GM23248 (cell line): Measurements from ENCODE around the gene PITPNM3. TPM values are rescaled to one million over a fixed set of nuclear protein-coding genes. Genes with fewer than 3 reads are reported as not detected.

Experiments
- DNase-seq: peaks from one replicate; pipeline ENCODE4 v3.0.0-alpha.2; 2015
- H2AFZ ChIP-seq: fragments of 200-600 bp; sonication (generic); 2 replicates; pipeline ENCODE4 v1.6.1; 2016; ENCODE audit warnings: antibody characterized with exemption
- H3F3A ChIP-seq: fragments of 200-600 bp; sonication (generic); 2 replicates; pipeline ENCODE4 v1.6.1; 2016; ENCODE audit warnings: mild to moderate bottlenecking, antibody characterized with exemption, mixed run types; ENCODE audit not compliant: insufficient read depth
- H3K27ac ChIP-seq: fragments of 200-600 bp; sonication (generic); 2 replicates; pipeline ENCODE4 v1.5.1; 2016; ENCODE audit warnings: mild to moderate bottlenecking
- H3K27me3 ChIP-seq: fragments of 200-600 bp; sonication (generic); replicated peaks from 2 replicates; pipeline ENCODE4 v1.6.1; 2016; ENCODE audit warnings: mild to moderate bottlenecking; ENCODE audit not compliant: insufficient read depth
- H3K36me3 ChIP-seq: fragments of 200-600 bp; sonication (generic); 2 replicates; pipeline ENCODE4 v1.6.1; 2016; ENCODE audit warnings: low read depth, mild to moderate bottlenecking
- H3K4me1 ChIP-seq: fragments of 200-600 bp; sonication (generic); 2 replicates; pipeline ENCODE4 v1.6.1; 2016; ENCODE audit warnings: mild to moderate bottlenecking; ENCODE audit not compliant: insufficient read depth
- H3K4me2 ChIP-seq: fragments of 200-600 bp; sonication (generic); one replicate; pipeline ENCODE4 v1.6.1; 2016; ENCODE audit warnings: mild to moderate bottlenecking; ENCODE audit not compliant: unreplicated experiment
- H3K4me3 ChIP-seq: fragments of 200-600 bp; sonication (generic); 2 replicates; pipeline ENCODE4 v1.5.1; 2016; ENCODE audit warnings: mild to moderate bottlenecking
- H3K79me2 ChIP-seq: fragments of 200-600 bp; sonication (generic); 2 replicates; pipeline ENCODE4 v1.6.1; 2016; ENCODE audit warnings: mild to moderate bottlenecking; ENCODE audit not compliant: insufficient read depth
- H3K9ac ChIP-seq: fragments of 200-600 bp; sonication (generic); 2 replicates; pipeline ENCODE4 v1.6.1; 2016; ENCODE audit warnings: mild to moderate bottlenecking
- H3K9me2 ChIP-seq: fragments of 200-600 bp; sonication (generic); 2 replicates; pipeline ENCODE4 v1.6.1; 2016; ENCODE audit warnings: mixed run types, mild to moderate bottlenecking, moderate library complexity; ENCODE audit not compliant: insufficient read depth
- H3K9me3 ChIP-seq: fragments of 200-600 bp; sonication (generic); one replicate; pipeline ENCODE4 v1.6.1; 2017; ENCODE audit warnings: low read depth
- H4K20me1 ChIP-seq: fragments of 200-600 bp; sonication (generic); 2 replicates; pipeline ENCODE4 v1.6.0; 2016; ENCODE audit not compliant: insufficient read depth
- EZH2 ChIP-seq: fragments of 200-600 bp; sonication (generic); IDR thresholded peaks from 2 replicates; pipeline ENCODE4 v1.6.1; 2018; ENCODE audit warnings: antibody characterized with exemption, mild to moderate bottlenecking; ENCODE audit not compliant: insufficient read depth, poor library complexity, severe bottlenecking
- EZH2phosphoT487 ChIP-seq: fragments of 200-600 bp; sonication (generic); IDR thresholded peaks from 2 replicates; pipeline ENCODE4 v1.6.1; 2018; ENCODE audit warnings: antibody characterized with exemption, moderate library complexity, mild to moderate bottlenecking, low read depth; ENCODE audit not compliant: insufficient read depth
- WGBS, 2 experiments: methylation state at CpG; one replicate each; pipeline ENCODE4 v1.1.6; 2015 to 2017; ENCODE audit warnings: low lambda C conversion rate in 2 of 2, low coverage in 1 of 2; ENCODE audit errors: missing lambda C conversion rate in 2 of 2; 5-methylcytosine and 5-hydroxymethylcytosine counted together
- in situ Hi-C: fragments of 300-500 bp; cut with MboI; formaldehyde crosslinking; loops from 2 replicates; pipeline ENCODE4 v1.15.0; 2020
- polyA plus RNA-seq: library from polyadenylated mRNA; unstranded; fragments of >200 nt; fragmentation: Nextera tagmentation; extraction: Ambion mirVana; gene quantifications from 2 replicates; pipeline ENCODE4 v1.2.1, GENCODE V29; 2016
- total RNA-seq: library from RNA; depleted of rRNA; stranded (reverse); fragments of >200 nt; shearing (Covaris generic); gene quantifications from 2 replicates; pipeline ENCODE4 v1.2.3, GENCODE V29; 2014

The PITPNM3 gene
- total and polyA plus RNA-seq, 2 experiments from 2014 or later, result 6.5 to 12.8 TPM

- Histone ChIP-seq H3K27me3 (no peaks in the 10 kb centered on the region), H4K20me1 (no peaks in the 10 kb centered on the region), H3K79me2 (no peaks in the 10 kb centered on the region), H3K27ac (no peak overlapping the region), H3K4me1 (peaks cover 10% of the 10 kb centered on the region), H3F3A (no peaks in the 10 kb centered on the region), H3K9ac (no peak overlapping the region), H3K9me2 (no peaks in the 10 kb centered on the region), H2AFZ (no peak overlapping the region), H3K9me3 (no peaks in the 10 kb centered on the region), H3K4me2 (no peak overlapping the region), H3K4me3 (no peak overlapping the region), H3K36me3 (no peaks in the 10 kb centered on the region; the same call in 1 of the 2 replicates)
- in situ Hi-C loops, result no loop called here
- no peak for DNase-seq
- 94% methylated on average over 18 to 21 of the region's 24 CpGs for WGBS, 2 experiments
- no peak for TF ChIP-seq EZH2
- no peak for TF ChIP-seq EZH2phosphoT487
Measured at GRCh38 chr17:6470146-6470718, 86.1 kb downstream of the PITPNM3 start.

DNA sequence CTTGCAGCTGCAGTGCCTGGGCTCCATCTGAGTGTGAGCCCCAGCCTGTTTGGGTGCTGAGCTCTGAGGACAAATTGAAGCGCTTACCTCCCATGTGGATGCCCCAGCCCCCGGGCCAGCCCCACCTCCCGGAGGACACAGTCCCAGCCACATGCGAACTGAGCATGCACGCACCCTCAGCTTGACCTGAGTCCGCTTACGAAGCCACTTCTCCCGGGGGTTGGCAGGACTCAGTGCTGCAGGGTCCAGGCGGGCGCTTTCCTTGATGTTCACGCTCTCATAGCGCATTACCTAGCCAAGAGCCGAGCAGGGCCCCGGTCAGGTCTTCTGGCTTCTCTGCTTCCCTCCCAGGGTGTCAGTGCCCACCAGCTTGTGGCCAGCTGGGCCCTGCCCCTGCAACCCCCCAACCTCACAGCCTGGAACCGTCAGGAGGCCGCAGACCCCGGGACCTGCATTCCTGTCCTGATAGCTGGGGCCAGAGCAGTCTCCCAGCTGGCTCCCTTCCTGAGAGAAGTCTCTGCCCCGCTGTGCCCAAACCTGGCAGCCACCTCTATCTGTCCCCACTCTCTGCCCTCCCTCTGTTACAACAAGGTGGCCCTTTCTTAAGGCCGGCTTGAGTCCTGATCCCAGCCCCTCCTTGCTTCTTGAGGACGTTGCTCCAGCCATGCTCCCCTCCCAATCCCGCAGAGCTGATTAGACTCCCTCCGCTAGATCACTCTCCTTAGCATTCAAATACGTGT lies 88.1 kb downstream of the PITPNM3 start:
- Histone ChIP-seq H3K4me2 (no peak overlapping the region), H3K4me3 (no peak overlapping the region), H3K9ac (no peak overlapping the region), H3K79me2 (no peaks in the 10 kb centered on the region), H4K20me1 (no peaks in the 10 kb centered on the region), H3K27ac (no peak overlapping the region), H3K36me3 (no peaks in the 10 kb centered on the region; the same call in 1 of the 2 replicates), H2AFZ (no peak overlapping the region), H3F3A (no peaks in the 10 kb centered on the region), H3K9me2 (no peaks in the 10 kb centered on the region), H3K27me3 (no peaks in the 10 kb centered on the region), H3K4me1 (peaks cover 10% of the 10 kb centered on the region), H3K9me3 (no peaks in the 10 kb centered on the region)
- 75 to 78% methylated on average over 23 of the region's 23 CpGs for WGBS, 2 experiments
- TF ChIP-seq EZH2phosphoT487 (no peak), EZH2 (no peak)
- in situ Hi-C loops, result no loop called here
- no peak for DNase-seq

- Histone ChIP-seq H3K4me3 (no peak overlapping the region), H3K9ac (no peak overlapping the region), H3K27me3 (no peaks in the 10 kb centered on the region), H3K36me3 (no peaks in the 10 kb centered on the region; the same call in 1 of the 2 replicates), H3K4me2 (no peak overlapping the region), H3K9me3 (no peaks in the 10 kb centered on the region), H2AFZ (no peak overlapping the region), H3K79me2 (no peaks in the 10 kb centered on the region), H3F3A (no peaks in the 10 kb centered on the region), H4K20me1 (no peaks in the 10 kb centered on the region), H3K9me2 (no peaks in the 10 kb centered on the region), H3K27ac (no peak overlapping the region), H3K4me1 (peaks cover 10% of the 10 kb centered on the region)
- 89 to 95% methylated on average over 1 of the region's 1 CpG for WGBS, 2 experiments
- in situ Hi-C loops, result no loop called here
- TF ChIP-seq EZH2 (no peak), EZH2phosphoT487 (no peak)
- DNase-seq, result no peak
Measured at GRCh38 chr17:6467567-6467966, 88.8 kb downstream of the PITPNM3 start.

- Histone ChIP-seq H3K79me2 (no peaks in the 10 kb centered on the region), H3F3A (no peaks in the 10 kb centered on the region), H3K27me3 (no peaks in the 10 kb centered on the region), H3K9me3 (no peaks in the 10 kb centered on the region), H3K4me3 (no peak overlapping the region), H3K9me2 (no peaks in the 10 kb centered on the region), H3K4me2 (no peak overlapping the region), H3K9ac (no peak overlapping the region), H2AFZ (no peak overlapping the region), H3K27ac (no peak overlapping the region), H4K20me1 (no peaks in the 10 kb centered on the region), H3K4me1 (no peaks in the 10 kb centered on the region), H3K36me3 (no peaks in the 10 kb centered on the region; the same call in 1 of the 2 replicates)
- in situ Hi-C loops, result no loop called here
- WGBS, 2 experiments, result 84 to 86% methylated on average over 19 of the region's 19 CpGs
- no peak for DNase-seq
- TF ChIP-seq EZH2 (no peak), EZH2phosphoT487 (no peak)
Measured at GRCh38 chr17:6465206-6466003, 91.0 kb downstream of the PITPNM3 start.
